CD4-positive, alpha-beta T cell (primary cell): ENCODE measurements around the gene PNKP. TPM values are rescaled to one million over a fixed set of nuclear protein-coding genes. Genes with fewer than 3 reads are reported as not detected.

ENCODE experiments used
- ATAC-seq: fragments of 200-7000 bp; cut with Tn5 transposase; one replicate; pipeline ENCODE4 v1.10.0; 2022; ENCODE audit warnings: mild to moderate bottlenecking; ENCODE audit not compliant: poor library complexity
- CTCF ChIA-PET: fragments of 350-600 bp; sonication (Branson Sonifier 250); formaldehyde crosslinking; loops from one replicate; lab custom pipeline; 2021; ENCODE audit warnings: antibody characterized with exemption, inconsistent platforms; lab: Charles Lee
- POLR2A ChIA-PET: fragments of 350-600 bp; sonication (Branson Sonifier 250); formaldehyde crosslinking; loops from one replicate; lab custom pipeline; 2021; ENCODE audit warnings: antibody characterized with exemption, inconsistent platforms; lab: Charles Lee
- DNase-seq, 14 experiments: peaks; one replicate each; pipeline ENCODE4 v3.0.0-alpha.2; 2013 to 2020; ENCODE audit warnings: mixed read lengths in 2 of 14
- H3K27ac ChIP-seq, 2 donors: one replicate each; pipeline versions ENCODE4 v1.5.1 to v1.7.0; 2013; ENCODE audit warnings: low read length in 2 of 2, low read depth in 1 of 2, mild to moderate bottlenecking in 1 of 2
- H3K27me3 ChIP-seq, 2 experiments: 1 replicate in 1 of 2; 2 replicates in 1 of 2; pipeline versions ENCODE4 v1.6.1 to v1.7.0; 2013; ENCODE audit warnings: low read length in 2 of 2, control low read depth in 1 of 2, mild to moderate bottlenecking in 1 of 2, moderate library complexity in 1 of 2; ENCODE audit not compliant: insufficient read depth in 2 of 2, control insufficient read depth in 1 of 2
- H3K36me3 ChIP-seq: one replicate; pipeline ENCODE4 v1.6.1; 2013; ENCODE audit warnings: low read length, control low read depth; ENCODE audit not compliant: insufficient read depth
- H3K4me1 ChIP-seq: one replicate; pipeline ENCODE4 v1.6.1; 2013; ENCODE audit warnings: low read length, control low read depth; ENCODE audit not compliant: insufficient read depth
- H3K4me3 ChIP-seq: one replicate; pipeline ENCODE4 v1.5.1; 2013; ENCODE audit warnings: mild to moderate bottlenecking, low read length, moderate library complexity
- H3K9me3 ChIP-seq, 2 experiments: 1 replicate in 1 of 2; 2 replicates in 1 of 2; pipeline versions ENCODE4 v1.6.1 to v1.7.0; 2013; ENCODE audit warnings: low read length in 2 of 2, mild to moderate bottlenecking in 2 of 2, control low read depth in 1 of 2, moderate library complexity in 1 of 2; ENCODE audit not compliant: control insufficient read depth in 1 of 2, insufficient read depth in 1 of 2
- H3K27ac Mint-ChIP-seq: one replicate; pipeline ENCODE4 v1.8.0; 2020; ENCODE audit warnings: mixed read lengths
- H3K27me3 Mint-ChIP-seq: one replicate; pipeline ENCODE4 v1.8.0; 2021; ENCODE audit warnings: mixed read lengths
- H3K36me3 Mint-ChIP-seq: one replicate; pipeline ENCODE4 v1.8.0; 2021; ENCODE audit warnings: low read depth, mixed read lengths
- H3K4me1 Mint-ChIP-seq: one replicate; pipeline ENCODE4 v1.8.0; 2021; ENCODE audit warnings: low read depth, mixed read lengths
- H3K4me3 Mint-ChIP-seq: one replicate; pipeline ENCODE4 v1.8.0; 2020; ENCODE audit warnings: mild to moderate bottlenecking, mixed read lengths
- H3K9me3 Mint-ChIP-seq: one replicate; pipeline ENCODE4 v1.8.0; 2020; ENCODE audit warnings: mixed read lengths
- intact Hi-C, 2 experiments: fragments of 100-400 bp; cut with DNase I in 1 of 2; cut with micrococcal nuclease in 1 of 2; formaldehyde crosslinking; loops; one replicate each; pipeline versions ENCODE4 v1.15.1 to v1.9.0; 2023 to 2025; cut with DNase I, micrococcal nuclease
- total RNA-seq, 174 experiments: library from RNA in 2 of 174; stranded (reverse) in 2 of 174; gene quantifications; one replicate each; pipeline ENCODE4 v1.2.3 and lab custom pipeline; 2021 to 2026
- TF ChIP-seq, protein P1 (sequence below): fragments of 200-600 bp; IDR thresholded peaks from one replicate; pipeline ENCODE4 v1.8.0; 2022; ENCODE audit warnings: antibody characterized with exemption, mild to moderate bottlenecking

The PNKP gene
- total RNA-seq, 2 experiments from 2014 or later: 96.1 to 98.1 TPM

DNA sequence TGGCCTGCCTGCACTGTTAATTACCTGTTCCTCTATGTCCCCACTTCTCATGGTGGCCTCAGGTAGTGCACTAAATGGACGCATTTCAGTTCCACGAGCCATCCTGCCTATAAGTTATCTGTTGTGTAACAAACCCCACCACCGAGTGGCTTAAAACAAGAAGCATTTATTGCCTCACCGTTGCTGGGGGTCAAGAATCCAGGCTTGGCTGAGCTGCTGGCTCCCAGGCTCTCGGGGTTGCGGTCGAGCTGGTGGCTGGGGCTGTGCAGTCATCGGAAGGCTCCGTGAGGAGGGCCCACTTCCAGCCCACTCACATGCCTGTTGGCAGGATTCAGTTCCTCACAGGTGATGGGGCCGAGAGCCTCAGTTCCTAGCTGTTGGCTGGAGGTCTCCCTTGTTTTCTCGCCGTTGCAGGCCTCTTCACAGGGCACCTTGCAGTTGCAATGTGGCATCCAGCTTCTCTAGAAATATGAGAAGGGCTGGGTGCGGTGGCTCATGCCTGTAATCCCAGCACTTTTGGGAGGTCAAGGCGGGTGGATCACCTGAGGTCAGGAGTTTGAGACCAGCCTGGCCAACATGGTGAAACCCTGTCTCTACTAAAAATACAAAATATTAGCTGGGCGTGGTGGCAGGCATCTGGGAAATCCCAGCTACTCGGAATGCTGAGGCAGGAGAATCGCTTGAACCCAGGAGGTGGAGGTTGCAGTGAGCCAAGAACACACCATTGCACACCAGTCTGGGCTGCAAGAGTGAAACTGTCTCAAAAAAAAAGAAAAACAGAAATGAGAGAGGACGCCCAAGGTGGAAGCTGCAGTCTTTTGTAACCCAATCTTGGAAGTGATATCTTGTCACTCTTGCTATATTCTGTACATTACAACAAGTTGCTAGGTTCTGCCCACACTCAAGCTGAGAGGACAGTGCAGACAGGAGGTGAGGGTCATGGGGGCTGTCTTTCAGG lies 23.0 kb downstream of the PNKP start:
- Histone ChIP-seq H3K27me3 (no peaks in the 10 kb centered on the region), H3K9me3 (no peaks in the 10 kb centered on the region), H3K4me3 (no peak overlapping the region), H3K4me1 (peaks cover 15% of the 10 kb centered on the region), H3K36me3 (no peaks in the 10 kb centered on the region), H3K27ac (no peak overlapping the region)
- Mint-ChIP-seq H3K4me1 (peaks cover 13% of the 10 kb centered on the region), H3K4me3 (no peak overlapping the region), H3K9me3 (no peaks in the 10 kb centered on the region), H3K36me3 (no peaks in the 10 kb centered on the region), H3K27me3 (no peaks in the 10 kb centered on the region), H3K27ac (no peak overlapping the region)
- ATAC-seq (no peak), DNase-seq (no peak)
- POLR2A ChIA-PET: no interaction called here
- CTCF ChIA-PET: interaction anchor here (0.6 kb wide), 1 partner anchor 314 kb away, joined by 4 read pairs; no protein-coding TSS in a partner anchor
- TF ChIP-seq, protein P1, sequence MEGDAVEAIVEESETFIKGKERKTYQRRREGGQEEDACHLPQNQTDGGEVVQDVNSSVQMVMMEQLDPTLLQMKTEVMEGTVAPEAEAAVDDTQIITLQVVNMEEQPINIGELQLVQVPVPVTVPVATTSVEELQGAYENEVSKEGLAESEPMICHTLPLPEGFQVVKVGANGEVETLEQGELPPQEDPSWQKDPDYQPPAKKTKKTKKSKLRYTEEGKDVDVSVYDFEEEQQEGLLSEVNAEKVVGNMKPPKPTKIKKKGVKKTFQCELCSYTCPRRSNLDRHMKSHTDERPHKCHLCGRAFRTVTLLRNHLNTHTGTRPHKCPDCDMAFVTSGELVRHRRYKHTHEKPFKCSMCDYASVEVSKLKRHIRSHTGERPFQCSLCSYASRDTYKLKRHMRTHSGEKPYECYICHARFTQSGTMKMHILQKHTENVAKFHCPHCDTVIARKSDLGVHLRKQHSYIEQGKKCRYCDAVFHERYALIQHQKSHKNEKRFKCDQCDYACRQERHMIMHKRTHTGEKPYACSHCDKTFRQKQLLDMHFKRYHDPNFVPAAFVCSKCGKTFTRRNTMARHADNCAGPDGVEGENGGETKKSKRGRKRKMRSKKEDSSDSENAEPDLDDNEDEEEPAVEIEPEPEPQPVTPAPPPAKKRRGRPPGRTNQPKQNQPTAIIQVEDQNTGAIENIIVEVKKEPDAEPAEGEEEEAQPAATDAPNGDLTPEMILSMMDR: no peak
- intact Hi-C loops: no loop called here

DNA sequence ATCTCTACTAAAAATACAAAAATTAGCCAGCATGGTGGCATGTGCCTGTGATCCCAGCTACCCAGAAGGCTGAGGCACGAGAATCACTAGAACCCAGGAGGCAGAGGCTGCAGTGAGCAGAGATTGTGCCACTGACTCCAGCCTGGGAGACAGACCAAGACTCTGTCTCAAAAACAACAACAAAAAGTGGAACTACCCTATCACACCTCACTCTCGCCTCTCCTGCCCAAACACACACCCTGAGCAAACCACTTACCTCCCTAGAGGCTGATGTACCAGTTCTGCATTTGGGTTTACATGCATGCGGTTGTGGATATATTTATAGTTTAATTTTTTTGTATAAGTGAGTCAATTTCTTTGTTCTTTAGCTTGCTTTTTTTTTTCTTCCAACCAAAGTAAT lies 24.1 kb downstream of the PNKP start:
- H3K27me3 ChIP-seq: no peaks in the 10 kb centered on the region
- no peak overlapping the region for H3K4me3 ChIP-seq
- intact Hi-C loops: no loop called here
- H3K4me1 ChIP-seq: peaks cover 4% of the 10 kb centered on the region
- Mint-ChIP-seq H3K9me3 (no peaks in the 10 kb centered on the region), H3K27ac (no peak overlapping the region), H3K36me3 (peaks cover 6% of the 10 kb centered on the region), H3K27me3 (no peaks in the 10 kb centered on the region), H3K4me1 (peaks cover 4% of the 10 kb centered on the region), H3K4me3 (no peak overlapping the region)
- TF ChIP-seq, protein P1: no peak
- no peak for ATAC-seq
- no peak for DNase-seq
- H3K36me3 ChIP-seq: no peaks in the 10 kb centered on the region
- no peaks in the 10 kb centered on the region for H3K9me3 ChIP-seq
- CTCF ChIA-PET: no interaction called here
- POLR2A ChIA-PET: no interaction called here
- H3K27ac ChIP-seq: no peak overlapping the region

DNA sequence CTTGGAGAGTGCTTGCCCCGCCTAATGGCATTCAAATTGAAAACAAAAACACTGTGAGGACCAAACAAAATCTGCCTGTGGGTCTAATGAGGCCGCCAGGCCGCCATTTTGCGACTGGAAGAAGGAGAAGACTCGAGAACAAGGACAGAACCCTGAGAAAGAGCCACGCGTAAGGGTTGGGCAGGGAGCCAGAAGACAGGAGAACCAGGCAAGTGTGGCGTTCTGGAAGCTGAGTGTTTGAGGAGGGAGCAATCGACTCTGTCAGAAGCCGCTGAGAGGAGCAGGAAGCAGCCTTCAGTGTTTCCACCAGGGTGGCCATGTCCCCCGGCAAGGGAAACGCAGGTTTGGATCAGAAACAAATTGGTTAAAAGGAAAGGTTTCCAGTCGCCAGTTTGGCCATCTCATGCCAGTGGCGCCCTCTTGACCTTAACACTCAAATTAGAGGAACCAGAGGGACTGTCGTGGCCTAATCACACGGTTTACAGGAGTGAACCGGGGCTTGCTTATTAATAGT lies 26.6 kb downstream of the PNKP start:
- TF ChIP-seq, protein P1: no peak
- no peaks in the 10 kb centered on the region for H3K27me3 Mint-ChIP-seq
- Histone ChIP-seq H3K4me3 (no peak overlapping the region), H3K27me3 (no peaks in the 10 kb centered on the region), H3K4me1 (no peaks in the 10 kb centered on the region), H3K9me3 (no peaks in the 10 kb centered on the region), H3K36me3 (peaks cover 14% of the 10 kb centered on the region), H3K27ac (no peak overlapping the region)
- DNase-seq (no peak), ATAC-seq (no peak)
- no peak overlapping the region for H3K4me3 Mint-ChIP-seq
- CTCF ChIA-PET: no interaction called here
- H3K4me1 Mint-ChIP-seq: no peaks in the 10 kb centered on the region
- POLR2A ChIA-PET: no interaction called here
- peaks cover 13% of the 10 kb centered on the region for H3K36me3 Mint-ChIP-seq
- no peak overlapping the region for H3K27ac Mint-ChIP-seq
- intact Hi-C loops: no loop called here
- no peaks in the 10 kb centered on the region for H3K9me3 Mint-ChIP-seq
